ENCODE data around the gene TRAM2. TPM values are rescaled to one million over a fixed set of nuclear protein-coding genes. Genes with fewer than 3 reads are reported as not detected.

TRAM2 gene
- total and polyA plus RNA-seq, 9 of the 15 experiments (the other 6 are each of a cell fraction or from before 2014, with no cell fraction given), result 2.6 to 13.3 (median 8.9) TPM

DNA sequence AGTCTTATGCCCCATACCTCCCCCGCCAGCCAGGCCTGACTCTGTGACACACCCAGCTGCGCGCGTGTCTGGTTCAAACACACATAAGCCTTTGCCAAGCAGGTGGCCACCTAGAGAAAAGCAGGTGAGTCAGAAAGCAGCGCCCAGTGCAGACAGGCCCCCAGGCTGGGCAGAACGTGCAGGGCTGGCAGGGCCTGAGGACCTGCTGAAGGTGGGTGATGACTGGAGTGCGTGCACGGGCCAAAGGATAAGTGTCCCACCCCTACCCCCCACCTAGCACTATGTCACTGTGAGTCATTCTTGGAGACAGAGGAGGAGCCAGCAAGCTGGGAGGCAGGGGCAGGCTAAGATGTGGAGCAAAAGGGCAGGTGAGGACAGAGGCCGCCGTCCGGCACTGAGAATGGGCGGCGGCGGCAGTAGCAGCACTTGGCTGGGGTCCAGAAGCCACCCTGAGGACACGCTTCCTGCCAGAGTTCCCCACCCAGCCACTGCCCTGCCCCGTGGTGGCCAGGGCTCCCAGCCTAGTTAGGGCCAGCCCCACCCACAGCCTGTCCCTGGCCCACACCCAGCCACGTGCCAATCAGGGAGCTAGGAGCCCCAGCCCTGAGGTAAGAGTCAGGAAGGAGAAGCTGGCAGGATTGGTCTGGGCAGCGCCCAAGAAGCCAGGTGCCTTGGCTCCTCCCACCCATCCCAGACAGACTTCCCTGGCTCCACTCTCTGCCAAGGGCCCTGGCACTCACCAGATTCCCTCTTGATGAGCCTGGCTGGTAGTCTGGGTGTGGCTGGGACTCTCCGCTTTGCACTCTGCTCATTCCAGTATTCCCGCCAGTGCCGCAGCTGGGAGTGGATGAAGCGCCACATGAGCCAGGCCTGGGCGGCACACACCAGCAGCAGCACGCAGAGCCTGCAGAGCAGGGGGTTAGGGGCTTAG lies 72.7 kb downstream of the TRAM2 start (continued):
- TF ChIP-seq, protein P1, sequence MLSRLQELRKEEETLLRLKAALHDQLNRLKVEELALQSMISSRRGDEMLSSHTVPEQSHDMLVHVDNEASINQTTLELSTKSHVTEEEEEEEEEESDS (CRISPR knock-in tag; IDR thresholded peaks at IDR 0.05), result no peak
- TF ChIP-seq ZZZ3 (IDR thresholded peaks at IDR 0.05) (no peak), ARNT (IDR thresholded peaks at IDR 0.05) (0 out of 4 replicates have a peak, but pooled peaks of 1 of the 2 experiments have one; percentile 71), CCNT2 (IDR thresholded peaks at IDR 0.05; ENCODE audit: borderline replicate concordance, extremely low read depth, insufficient read length, low read depth, low read length) (peak; percentile 85), RBM39 (optimal IDR thresholded peaks at IDR 0.05; ENCODE audit: low read depth, low read length) (no peak), OTX1 (CRISPR knock-in tag; IDR thresholded peaks at IDR 0.05) (no peak), MTF1 (CRISPR knock-in tag; IDR thresholded peaks at IDR 0.05; ENCODE audit: borderline replicate concordance) (no peak), POLR2H (tag; IDR thresholded peaks at IDR 0.05; ENCODE audit: low read depth) (no peak), KDM2B (CRISPR knock-in tag; IDR thresholded peaks at IDR 0.05) (no peak), CHD2 (IDR thresholded peaks at IDR 0.05; ENCODE audit: low read depth, low read length) (no peak), PPARD (CRISPR knock-in tag; IDR thresholded peaks at IDR 0.05) (no peak), MECOM (CRISPR knock-in tag; IDR thresholded peaks at IDR 0.05) (no peak)
- TF ChIP-seq, protein P2, sequence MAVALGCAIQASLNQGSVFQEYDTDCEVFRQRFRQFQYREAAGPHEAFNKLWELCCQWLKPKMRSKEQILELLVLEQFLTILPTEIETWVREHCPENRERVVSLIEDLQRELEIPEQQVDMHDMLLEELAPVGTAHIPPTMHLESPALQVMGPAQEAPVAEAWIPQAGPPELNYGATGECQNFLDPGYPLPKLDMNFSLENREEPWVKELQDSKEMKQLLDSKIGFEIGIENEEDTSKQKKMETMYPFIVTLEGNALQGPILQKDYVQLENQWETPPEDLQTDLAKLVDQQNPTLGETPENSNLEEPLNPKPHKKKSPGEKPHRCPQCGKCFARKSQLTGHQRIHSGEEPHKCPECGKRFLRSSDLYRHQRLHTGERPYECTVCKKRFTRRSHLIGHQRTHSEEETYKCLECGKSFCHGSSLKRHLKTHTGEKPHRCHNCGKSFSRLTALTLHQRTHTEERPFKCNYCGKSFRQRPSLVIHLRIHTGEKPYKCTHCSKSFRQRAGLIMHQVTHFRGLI (CRISPR knock-in tag; IDR thresholded peaks at IDR 0.05), result no peak
- TF ChIP-seq, protein P3, sequence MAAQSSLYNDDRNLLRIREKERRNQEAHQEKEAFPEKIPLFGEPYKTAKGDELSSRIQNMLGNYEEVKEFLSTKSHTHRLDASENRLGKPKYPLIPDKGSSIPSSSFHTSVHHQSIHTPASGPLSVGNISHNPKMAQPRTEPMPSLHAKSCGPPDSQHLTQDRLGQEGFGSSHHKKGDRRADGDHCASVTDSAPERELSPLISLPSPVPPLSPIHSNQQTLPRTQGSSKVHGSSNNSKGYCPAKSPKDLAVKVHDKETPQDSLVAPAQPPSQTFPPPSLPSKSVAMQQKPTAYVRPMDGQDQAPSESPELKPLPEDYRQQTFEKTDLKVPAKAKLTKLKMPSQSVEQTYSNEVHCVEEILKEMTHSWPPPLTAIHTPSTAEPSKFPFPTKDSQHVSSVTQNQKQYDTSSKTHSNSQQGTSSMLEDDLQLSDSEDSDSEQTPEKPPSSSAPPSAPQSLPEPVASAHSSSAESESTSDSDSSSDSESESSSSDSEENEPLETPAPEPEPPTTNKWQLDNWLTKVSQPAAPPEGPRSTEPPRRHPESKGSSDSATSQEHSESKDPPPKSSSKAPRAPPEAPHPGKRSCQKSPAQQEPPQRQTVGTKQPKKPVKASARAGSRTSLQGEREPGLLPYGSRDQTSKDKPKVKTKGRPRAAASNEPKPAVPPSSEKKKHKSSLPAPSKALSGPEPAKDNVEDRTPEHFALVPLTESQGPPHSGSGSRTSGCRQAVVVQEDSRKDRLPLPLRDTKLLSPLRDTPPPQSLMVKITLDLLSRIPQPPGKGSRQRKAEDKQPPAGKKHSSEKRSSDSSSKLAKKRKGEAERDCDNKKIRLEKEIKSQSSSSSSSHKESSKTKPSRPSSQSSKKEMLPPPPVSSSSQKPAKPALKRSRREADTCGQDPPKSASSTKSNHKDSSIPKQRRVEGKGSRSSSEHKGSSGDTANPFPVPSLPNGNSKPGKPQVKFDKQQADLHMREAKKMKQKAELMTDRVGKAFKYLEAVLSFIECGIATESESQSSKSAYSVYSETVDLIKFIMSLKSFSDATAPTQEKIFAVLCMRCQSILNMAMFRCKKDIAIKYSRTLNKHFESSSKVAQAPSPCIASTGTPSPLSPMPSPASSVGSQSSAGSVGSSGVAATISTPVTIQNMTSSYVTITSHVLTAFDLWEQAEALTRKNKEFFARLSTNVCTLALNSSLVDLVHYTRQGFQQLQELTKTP (IDR thresholded peaks at IDR 0.05; ENCODE audit: low read depth in 1 of 2, partially characterized antibody in 2 of 2), result no peak
- TF ChIP-seq, protein P4, sequence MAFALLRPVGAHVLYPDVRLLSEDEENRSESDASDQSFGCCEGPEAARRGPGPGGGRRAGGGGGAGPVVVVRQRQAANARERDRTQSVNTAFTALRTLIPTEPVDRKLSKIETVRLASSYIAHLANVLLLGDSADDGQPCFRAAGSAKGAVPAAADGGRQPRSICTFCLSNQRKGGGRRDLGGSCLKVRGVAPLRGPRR (CRISPR knock-in tag; IDR thresholded peaks at IDR 0.05), result no peak
- TF ChIP-seq, protein P5, sequence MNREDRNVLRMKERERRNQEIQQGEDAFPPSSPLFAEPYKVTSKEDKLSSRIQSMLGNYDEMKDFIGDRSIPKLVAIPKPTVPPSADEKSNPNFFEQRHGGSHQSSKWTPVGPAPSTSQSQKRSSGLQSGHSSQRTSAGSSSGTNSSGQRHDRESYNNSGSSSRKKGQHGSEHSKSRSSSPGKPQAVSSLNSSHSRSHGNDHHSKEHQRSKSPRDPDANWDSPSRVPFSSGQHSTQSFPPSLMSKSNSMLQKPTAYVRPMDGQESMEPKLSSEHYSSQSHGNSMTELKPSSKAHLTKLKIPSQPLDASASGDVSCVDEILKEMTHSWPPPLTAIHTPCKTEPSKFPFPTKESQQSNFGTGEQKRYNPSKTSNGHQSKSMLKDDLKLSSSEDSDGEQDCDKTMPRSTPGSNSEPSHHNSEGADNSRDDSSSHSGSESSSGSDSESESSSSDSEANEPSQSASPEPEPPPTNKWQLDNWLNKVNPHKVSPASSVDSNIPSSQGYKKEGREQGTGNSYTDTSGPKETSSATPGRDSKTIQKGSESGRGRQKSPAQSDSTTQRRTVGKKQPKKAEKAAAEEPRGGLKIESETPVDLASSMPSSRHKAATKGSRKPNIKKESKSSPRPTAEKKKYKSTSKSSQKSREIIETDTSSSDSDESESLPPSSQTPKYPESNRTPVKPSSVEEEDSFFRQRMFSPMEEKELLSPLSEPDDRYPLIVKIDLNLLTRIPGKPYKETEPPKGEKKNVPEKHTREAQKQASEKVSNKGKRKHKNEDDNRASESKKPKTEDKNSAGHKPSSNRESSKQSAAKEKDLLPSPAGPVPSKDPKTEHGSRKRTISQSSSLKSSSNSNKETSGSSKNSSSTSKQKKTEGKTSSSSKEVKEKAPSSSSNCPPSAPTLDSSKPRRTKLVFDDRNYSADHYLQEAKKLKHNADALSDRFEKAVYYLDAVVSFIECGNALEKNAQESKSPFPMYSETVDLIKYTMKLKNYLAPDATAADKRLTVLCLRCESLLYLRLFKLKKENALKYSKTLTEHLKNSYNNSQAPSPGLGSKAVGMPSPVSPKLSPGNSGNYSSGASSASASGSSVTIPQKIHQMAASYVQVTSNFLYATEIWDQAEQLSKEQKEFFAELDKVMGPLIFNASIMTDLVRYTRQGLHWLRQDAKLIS (CRISPR knock-in tag; IDR thresholded peaks at IDR 0.05), result no peak
